ENCODE results near the gene DAZAP1.

Gene DAZAP1

DNA sequence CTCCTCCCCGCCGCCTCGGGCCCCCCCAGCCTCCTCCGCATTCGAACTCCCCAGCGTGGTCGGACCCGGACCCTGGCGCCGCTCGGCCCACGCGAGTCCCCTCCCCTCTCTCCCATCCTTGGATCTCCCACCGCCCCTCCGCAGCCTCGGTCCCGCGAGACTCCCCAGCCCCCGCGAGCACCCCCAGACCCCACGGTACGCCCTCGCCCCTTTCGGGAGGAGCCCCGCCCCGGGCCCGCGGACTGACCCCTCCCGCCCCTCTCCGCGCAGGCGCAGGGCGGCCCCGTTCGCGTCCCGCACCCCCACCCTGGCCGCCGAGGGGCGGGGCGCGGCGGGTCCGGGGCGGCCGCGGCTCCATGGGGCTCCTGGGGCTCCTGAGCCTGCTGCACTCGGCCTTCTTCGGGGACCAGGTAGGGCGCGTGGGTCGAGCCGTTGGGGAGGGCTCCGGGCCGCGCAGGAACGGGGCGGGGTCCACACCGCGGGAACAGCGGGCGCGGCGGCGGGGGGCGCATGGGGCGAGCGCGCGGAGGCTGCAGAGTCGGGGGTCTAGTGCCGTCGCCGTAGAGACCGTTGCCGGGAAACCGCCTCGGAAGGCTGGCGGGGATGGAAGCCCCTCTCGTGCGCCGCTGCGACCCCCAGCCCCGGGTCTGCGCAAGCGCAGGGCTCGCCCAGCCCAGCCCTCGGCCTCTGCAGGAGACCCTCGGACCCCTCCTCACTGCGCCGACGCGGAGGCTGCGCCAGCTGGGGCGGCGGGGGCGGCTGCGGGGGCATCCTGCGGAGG lies 38.7 kb downstream of the DAZAP1 start:
- DNase-seq (ENCODE audit: extremely low read depth, low read depth) = no peak
- no peak for TF ChIP-seq CTCF (IDR thresholded peaks at IDR 0.05; ENCODE audit: low read depth, low read length)

DNA sequence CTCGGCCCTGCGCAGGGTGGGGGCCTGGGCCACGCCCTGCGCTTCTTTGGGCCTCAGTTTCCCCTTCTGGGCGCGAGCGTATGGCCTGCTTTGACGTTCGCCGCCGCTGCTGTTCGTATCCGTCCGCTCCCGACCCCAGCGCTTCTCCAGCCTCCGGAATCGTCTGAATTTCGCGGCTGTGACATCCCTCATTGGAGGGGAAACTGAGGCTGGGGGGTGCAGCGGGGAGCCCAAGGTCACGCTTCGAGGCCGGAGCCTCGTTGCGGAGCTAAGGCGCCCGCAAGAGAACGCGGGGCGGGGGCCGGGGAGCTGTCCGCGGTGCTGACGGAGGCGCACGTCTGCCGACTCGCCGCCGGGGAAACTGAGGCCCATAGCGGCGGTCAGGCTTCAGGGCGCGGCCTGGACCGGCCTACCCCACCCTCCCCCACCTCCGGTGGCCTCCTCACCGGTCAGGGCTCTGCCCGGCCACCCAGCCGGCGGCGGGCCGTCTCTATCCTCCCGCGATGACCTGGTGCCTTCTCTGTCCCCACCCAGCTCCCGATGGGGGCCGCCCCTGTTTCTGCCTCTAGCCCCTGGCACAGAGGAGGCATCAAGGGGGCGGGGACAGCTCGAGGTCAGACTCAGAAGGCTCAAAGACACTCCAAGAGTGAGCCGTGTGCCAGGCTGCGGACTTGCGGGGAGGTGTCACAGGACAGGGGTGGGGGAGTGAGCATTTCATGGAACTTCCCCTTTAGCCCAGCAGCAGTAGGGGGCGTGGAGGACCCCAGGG lies 39.5 kb downstream of the DAZAP1 start:
- no peak for TF ChIP-seq CTCF (IDR thresholded peaks at IDR 0.05; ENCODE audit: low read depth, low read length)
- no peak for DNase-seq (ENCODE audit: extremely low read depth, low read depth)

DNA sequence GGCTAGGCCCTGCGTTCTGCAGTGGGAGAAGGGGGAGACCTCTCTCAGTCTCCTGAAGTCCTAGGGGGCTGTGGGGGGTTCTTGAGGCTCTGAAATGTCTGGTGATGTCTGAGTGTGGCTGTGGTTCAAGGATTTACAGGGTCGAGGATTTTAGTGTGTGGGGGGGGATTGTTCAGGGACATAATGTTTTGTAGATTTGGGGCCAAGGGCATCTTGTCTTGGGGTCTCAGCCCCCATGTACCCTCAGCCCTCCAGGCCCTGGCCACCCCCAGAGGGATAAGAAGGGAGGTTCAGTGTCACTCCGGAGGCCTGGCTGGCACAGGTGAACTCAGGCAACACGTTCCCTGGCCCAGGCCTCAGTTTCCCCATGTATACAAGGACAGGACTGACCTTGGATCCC lies 40.1 kb downstream of the DAZAP1 start:
- DNase-seq (ENCODE audit: extremely low read depth, low read depth) = no peak
- TF ChIP-seq CTCF (IDR thresholded peaks at IDR 0.05; ENCODE audit: low read depth, low read length) = no peak

- no peak for DNase-seq (ENCODE audit: extremely low read depth, low read depth)
- no peak for TF ChIP-seq CTCF (IDR thresholded peaks at IDR 0.05; ENCODE audit: low read depth, low read length)
Measured at GRCh38 chr19:1447944-1448343, 40.6 kb downstream of the DAZAP1 start.

DNA sequence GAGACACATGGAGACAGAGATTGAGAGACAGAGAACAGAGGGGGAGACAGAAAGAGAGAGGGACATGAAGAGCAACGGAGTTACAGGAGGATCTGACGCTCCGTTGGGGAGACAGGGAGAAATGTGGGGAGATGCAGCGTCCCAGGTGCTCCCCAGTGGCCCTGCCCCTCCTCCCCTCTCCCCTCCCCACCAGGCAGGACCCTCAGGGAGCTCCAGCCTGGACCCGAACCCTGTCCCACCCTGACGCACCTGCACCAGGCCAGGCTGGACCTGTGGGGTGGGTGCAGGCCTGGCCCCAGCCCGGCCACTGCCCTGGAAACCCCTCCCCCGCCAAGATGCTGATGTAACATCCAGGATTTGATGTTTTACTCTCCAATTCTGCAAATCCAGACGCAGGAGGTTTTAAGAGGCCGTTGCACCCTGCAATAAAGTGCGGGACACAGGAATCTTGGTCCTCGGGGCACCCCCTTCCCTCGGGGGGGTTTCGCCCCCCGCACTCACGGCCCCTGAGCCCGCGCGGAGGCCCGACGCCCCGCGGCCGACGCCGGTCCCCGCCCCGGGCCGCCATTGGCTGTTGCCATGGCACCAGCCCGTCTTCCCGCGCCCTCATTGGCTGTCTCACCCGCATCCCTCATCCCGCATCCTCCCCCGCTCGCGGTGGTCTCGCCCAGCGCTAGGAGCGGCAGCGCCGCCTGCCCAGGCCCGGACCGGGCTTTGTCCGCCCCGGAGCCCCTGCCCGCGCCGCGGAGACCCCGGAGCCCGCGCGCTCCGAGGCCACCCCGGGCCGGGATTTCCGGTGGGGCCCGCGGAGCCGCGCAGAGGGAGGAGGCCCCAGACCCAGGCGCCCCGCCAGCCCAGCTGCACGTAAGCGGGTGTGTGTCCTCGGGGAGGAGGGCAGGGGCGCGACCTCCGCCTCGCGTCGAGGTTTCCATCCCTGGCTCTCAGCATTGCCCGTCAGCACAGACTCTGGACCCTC lies 42.4 kb downstream of the DAZAP1 start, which contains the start of gene APC2:
TSS of gene APC2 (plus strand) at position 655 of the 976 bp plus-strand sequence. CDS start 2,881 bp downstream, outside the sequence.
- no peak for DNase-seq (ENCODE audit: extremely low read depth, low read depth)
- no peak for TF ChIP-seq CTCF (IDR thresholded peaks at IDR 0.05; ENCODE audit: low read depth, low read length)

GRCh38 chr19:1450735-1451731 lies 43.6 kb downstream of the DAZAP1 start:
- no peak for TF ChIP-seq CTCF (IDR thresholded peaks at IDR 0.05; ENCODE audit: low read depth, low read length)
- DNase-seq (ENCODE audit: extremely low read depth, low read depth) = no peak

Data from AG09319 (cell line).